H9 (cell line): ENCODE results near the gene RASL10B. TPM values are rescaled to one million over a fixed set of nuclear protein-coding genes. Genes with fewer than 3 reads are reported as not detected.

Experiments used
- DNase-seq: peaks from one replicate; pipeline ENCODE4 v3.0.0-alpha.2; 2017
- H2AFZ ChIP-seq: one replicate; pipeline ENCODE4 v1.6.1; 2013; ENCODE audit warnings: mild to moderate bottlenecking, low read length, control low read depth, moderate library complexity
- H2AK5ac ChIP-seq: 2 replicates; pipeline ENCODE4 v1.6.1; 2013; ENCODE audit warnings: low read length, control low read depth, mixed read lengths; ENCODE audit not compliant: insufficient read length
- H2BK120ac ChIP-seq: one replicate; pipeline ENCODE4 v1.6.1; 2013; ENCODE audit warnings: low read depth, mild to moderate bottlenecking, low read length, control low read depth, inconsistent platforms; ENCODE audit not compliant: poor library complexity, severe bottlenecking
- H2BK12ac ChIP-seq: 2 replicates; pipeline ENCODE4 v1.6.1; 2013; ENCODE audit warnings: low read length, control low read depth, mixed read lengths, low read depth; ENCODE audit not compliant: insufficient read length
- H2BK15ac ChIP-seq: 2 replicates; pipeline ENCODE4 v1.6.1; 2013; ENCODE audit warnings: low read depth, low read length, control low read depth
- H2BK20ac ChIP-seq: one replicate; pipeline ENCODE4 v1.6.1; 2013; ENCODE audit warnings: low read depth, mild to moderate bottlenecking, low read length, control low read depth, inconsistent platforms; ENCODE audit not compliant: poor library complexity, severe bottlenecking
- H2BK5ac ChIP-seq: 2 replicates; pipeline ENCODE4 v1.6.1; 2013; ENCODE audit warnings: low read length, control low read depth, mixed read lengths; ENCODE audit not compliant: insufficient read length
- H3K14ac ChIP-seq: 2 replicates; pipeline ENCODE4 v1.6.1; 2013; ENCODE audit warnings: low read length, control low read depth; ENCODE audit not compliant: insufficient read depth
- H3K18ac ChIP-seq: 2 replicates; pipeline ENCODE4 v1.6.1; 2013; ENCODE audit warnings: low read depth, mild to moderate bottlenecking, mixed read lengths, low read length, control low read depth; ENCODE audit not compliant: insufficient read length
- H3K23ac ChIP-seq: 2 replicates; pipeline ENCODE4 v1.6.1; 2013; ENCODE audit warnings: low read length, control low read depth, mixed read lengths, low read depth; ENCODE audit not compliant: insufficient read length
- H3K23me2 ChIP-seq: 2 replicates; pipeline ENCODE4 v1.6.1; 2013; ENCODE audit warnings: low read depth, mild to moderate bottlenecking, mixed read lengths, low read length, control low read depth; ENCODE audit not compliant: insufficient read length, poor library complexity, severe bottlenecking
- H3K27ac ChIP-seq: 2 replicates; pipeline ENCODE4 v1.5.1; 2013; ENCODE audit warnings: low read length, control low read depth, mixed read lengths, low read depth; ENCODE audit not compliant: insufficient read length
- H3K27me3 ChIP-seq: 2 replicates; pipeline ENCODE4 v1.6.1; 2013; ENCODE audit warnings: low read length, control low read depth, inconsistent platforms; ENCODE audit not compliant: insufficient read depth
- H3K4ac ChIP-seq: 2 replicates; pipeline ENCODE4 v1.6.1; 2013; ENCODE audit warnings: low read depth, mild to moderate bottlenecking, control low read depth, inconsistent platforms, low read length, moderate library complexity
- H3K4me1 ChIP-seq: 2 replicates; pipeline ENCODE4 v1.6.1; 2013; ENCODE audit warnings: low read length, control low read depth, inconsistent platforms; ENCODE audit not compliant: insufficient read depth
- H3K4me2 ChIP-seq: 2 replicates; pipeline ENCODE4 v1.6.1; 2013; ENCODE audit warnings: low read length, control low read depth, mixed read lengths; ENCODE audit not compliant: insufficient read length, insufficient read depth
- H3K56ac ChIP-seq: 2 replicates; pipeline ENCODE4 v1.6.1; 2013; ENCODE audit warnings: low read depth, mild to moderate bottlenecking, mixed read lengths, low read length, control low read depth; ENCODE audit not compliant: insufficient read length
- H3K79me1 ChIP-seq: 2 replicates; pipeline ENCODE4 v1.6.1; 2013; ENCODE audit warnings: low read depth, mild to moderate bottlenecking, moderate library complexity, low read length, control low read depth, inconsistent platforms; ENCODE audit not compliant: insufficient read depth, poor library complexity, severe bottlenecking
- H3K79me2 ChIP-seq: 2 replicates; pipeline ENCODE4 v1.6.1; 2013; ENCODE audit warnings: low read length, control low read depth, inconsistent platforms; ENCODE audit not compliant: insufficient read depth
- H3K9ac ChIP-seq: 2 replicates; pipeline ENCODE4 v1.6.1; 2013; ENCODE audit warnings: low read length, control low read depth, mixed read lengths; ENCODE audit not compliant: insufficient read length; ENCODE audit errors: extremely low read depth
- H3K9me3 ChIP-seq: one replicate; pipeline ENCODE4 v1.6.1; 2013; ENCODE audit warnings: low read depth, low read length, inconsistent platforms; ENCODE audit not compliant: control insufficient read depth
- H3T11ph ChIP-seq: one replicate; pipeline ENCODE4 v1.6.1; 2013; ENCODE audit warnings: mild to moderate bottlenecking, low read length, control low read depth, inconsistent platforms
- H4K20me1 ChIP-seq: one replicate; pipeline ENCODE4 v1.6.1; 2013; ENCODE audit not compliant: control insufficient read depth, insufficient read length, insufficient read depth
- H4K5ac ChIP-seq: 2 replicates; pipeline ENCODE4 v1.6.1; 2013; ENCODE audit warnings: low read depth, mild to moderate bottlenecking, mixed read lengths, low read length, control low read depth; ENCODE audit not compliant: insufficient read length
- H4K8ac ChIP-seq: replicated peaks from 2 replicates; pipeline ENCODE4 v1.6.1; 2013; ENCODE audit warnings: low read length, control low read depth, mixed read lengths, low read depth; ENCODE audit not compliant: insufficient read length
- H4K91ac ChIP-seq: 2 replicates; pipeline ENCODE4 v1.6.1; 2013; ENCODE audit warnings: low read depth, mild to moderate bottlenecking, moderate library complexity, mixed read lengths, low read length, control low read depth; ENCODE audit not compliant: insufficient read length
- H3K27ac Mint-ChIP-seq, 3 experiments: 2 replicates in 2 of 3; 3 replicates in 1 of 3; pipeline ENCODE4 v1.8.0; 2020 to 2021; ENCODE audit warnings: mixed read lengths in 3 of 3, mild to moderate bottlenecking in 1 of 3, moderate library complexity in 1 of 3
- H3K27me3 Mint-ChIP-seq: 2 replicates; pipeline ENCODE4 v1.8.0; 2021; ENCODE audit warnings: low read depth, mild to moderate bottlenecking, moderate library complexity, mixed read lengths
- H3K36me3 Mint-ChIP-seq, 3 experiments: 2 replicates in 2 of 3; 3 replicates in 1 of 3; pipeline ENCODE4 v1.8.0; 2020 to 2021; ENCODE audit warnings: low read depth in 3 of 3, mixed read lengths in 3 of 3; ENCODE audit not compliant: insufficient read depth in 1 of 3
- H3K4me1 Mint-ChIP-seq, 2 experiments: 2 replicates each; pipeline ENCODE4 v1.8.0; 2020; ENCODE audit warnings: mixed read lengths in 2 of 2
- H3K4me3 Mint-ChIP-seq, 2 experiments: 2 replicates in 1 of 2; 3 replicates in 1 of 2; pipeline ENCODE4 v1.8.0; 2020 to 2021; ENCODE audit warnings: mild to moderate bottlenecking in 2 of 2, mixed read lengths in 2 of 2, moderate library complexity in 1 of 2
- H3K9me3 Mint-ChIP-seq, 2 experiments: 2 replicates in 1 of 2; 3 replicates in 1 of 2; pipeline ENCODE4 v1.8.0; 2020; ENCODE audit warnings: mild to moderate bottlenecking in 2 of 2, mixed read lengths in 2 of 2, moderate library complexity in 1 of 2
- CTCF ChIP-seq: fragments of 200-600 bp; sonication (generic); conservative IDR thresholded peaks from 3 replicates; pipeline ENCODE4 v1.8.0; 2021; ENCODE audit warnings: antibody characterized with exemption, mild to moderate bottlenecking
- WGBS: extraction: QIAGEN DNeasy Blood & Tissue Kit; methylation state at CpG from one replicate; pipeline ENCODE4 v1.1.7; 2013; ENCODE audit warnings: missing lambda C conversion rate, low lambda C conversion rate, mixed read lengths; ENCODE audit not compliant: insufficient read length; ENCODE audit errors: extremely low coverage; 5-methylcytosine and 5-hydroxymethylcytosine counted together
- total RNA-seq: library from RNA; stranded (reverse); gene quantifications from 2 replicates; pipeline ENCODE4 v1.2.1, GENCODE V29; 2021

RASL10B gene
- total RNA-seq, 1 experiment from 2014 or later = 15.9 TPM

GRCh38 chr17:35773129-35773528, 41.7 kb downstream of the RASL10B start:
- no CpG with 5 or more reads among the region's 20 CpGs for WGBS
- no peak overlapping the region for H4K5ac ChIP-seq
- H3K27ac ChIP-seq = no peak overlapping the region
- no peak overlapping the region for H2AK5ac ChIP-seq
- H3K23me2 ChIP-seq = no peaks in the 10 kb centered on the region
- H2BK20ac ChIP-seq = no peak overlapping the region
- Mint-ChIP-seq H3K27me3 (peaks cover 3% of the 10 kb centered on the region), H3K4me1 (peaks cover 31 to 34% of the 10 kb centered on the region in 2 experiments), H3K4me3 (no peak overlapping the region), H3K9me3 (no peaks in the 10 kb centered on the region; a peak in 1 of 5 replicates), H3K36me3 (no peaks in the 10 kb centered on the region), H3K27ac (no peak overlapping the region; a peak in 1 of 7 replicates)
- H3K18ac ChIP-seq = no peak overlapping the region
- no peaks in the 10 kb centered on the region for H3K27me3 ChIP-seq
- H3K9ac ChIP-seq = no peak overlapping the region
- H4K91ac ChIP-seq = no peak overlapping the region
- H3K79me1 ChIP-seq = no peaks in the 10 kb centered on the region
- peaks cover 6% of the 10 kb centered on the region; the same call in 1 of the 2 replicates for H3K4me1 ChIP-seq
- no peak for TF ChIP-seq CTCF
- no peak overlapping the region for H3T11ph ChIP-seq
- H3K56ac ChIP-seq = no peak overlapping the region
- H3K23ac ChIP-seq = no peak overlapping the region
- no peak overlapping the region for H2BK120ac ChIP-seq
- no peaks in the 10 kb centered on the region for H3K9me3 ChIP-seq
- no peak overlapping the region for H4K8ac ChIP-seq
- no peak overlapping the region for H2BK15ac ChIP-seq
- no peak overlapping the region for H2AFZ ChIP-seq
- H3K79me2 ChIP-seq = no peaks in the 10 kb centered on the region
- H3K4ac ChIP-seq = no peak overlapping the region
- no peak overlapping the region for H2BK5ac ChIP-seq
- no peak overlapping the region for H3K4me2 ChIP-seq
- H3K14ac ChIP-seq = no peak overlapping the region
- H2BK12ac ChIP-seq = no peak overlapping the region
- DNase-seq = no peak
- no peaks in the 10 kb centered on the region for H4K20me1 ChIP-seq
